ENCODE measurements around the gene BPIFB1.

Gene BPIFB1

DNA sequence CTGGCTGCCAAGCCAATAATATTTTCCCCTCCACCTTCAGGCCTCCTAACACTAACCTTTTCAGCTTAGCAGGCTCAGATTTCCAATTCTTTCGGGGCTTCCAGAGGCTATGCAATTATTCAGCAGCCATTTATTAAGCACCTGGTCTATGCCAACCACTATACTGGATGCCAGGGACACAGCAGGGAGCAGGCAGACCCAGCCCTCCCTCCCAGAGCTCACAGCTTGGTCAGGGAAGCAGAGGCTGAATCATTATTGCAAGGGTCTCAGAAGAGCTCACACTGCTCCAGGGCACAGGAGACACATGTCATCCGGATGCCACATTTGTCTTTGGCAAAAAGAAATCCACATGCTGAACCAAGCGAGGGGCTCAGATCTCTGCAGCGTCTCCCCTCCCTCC, 1.3 kb downstream of the BPIFB1 start:
- Histone ChIP-seq H3K36me3 (ENCODE audit: insufficient read depth, low read length) (no peaks in the 10 kb centered on the region), H3K27me3 (ENCODE audit: control insufficient read depth, insufficient read depth, low read length) (peaks cover 74% of the 10 kb centered on the region), H3K4me2 (ENCODE audit: low read length) (no peak overlapping the region), H3K4me1 (ENCODE audit: control insufficient read depth, insufficient read depth, low read length) (no peaks in the 10 kb centered on the region), H3K9ac (ENCODE audit: low read depth, low read length) (no peak overlapping the region), H3K4me3 (ENCODE audit: low read length) (no peak overlapping the region), H3K9me3 (replicated peaks; ENCODE audit: low read length) (no peaks in the 10 kb centered on the region)

DNA sequence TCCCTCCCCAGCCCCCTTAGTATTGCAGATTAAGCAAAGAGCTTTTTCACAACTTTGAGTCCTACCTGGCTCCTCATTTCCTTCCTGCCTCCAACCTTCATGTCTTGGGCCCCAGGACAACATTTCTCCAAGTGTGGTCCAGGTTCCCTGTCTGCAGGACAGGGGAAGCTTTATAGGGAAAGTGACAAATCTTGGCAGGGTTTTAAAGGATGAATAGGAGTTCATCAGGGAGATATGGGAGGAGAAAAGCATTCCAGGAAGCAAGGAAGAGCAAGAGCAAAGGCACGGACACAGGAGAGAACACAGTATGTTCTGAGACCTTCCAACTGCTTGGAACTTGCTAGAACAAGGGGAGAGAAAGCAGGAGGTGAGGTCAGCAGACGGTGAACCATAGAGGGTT, 1.9 kb downstream of the BPIFB1 start:
- Histone ChIP-seq H3K27me3 (ENCODE audit: control insufficient read depth, insufficient read depth, low read length) (peaks cover 75% of the 10 kb centered on the region), H3K9me3 (replicated peaks; ENCODE audit: low read length) (no peaks in the 10 kb centered on the region), H3K4me3 (ENCODE audit: low read length) (no peak overlapping the region), H3K4me2 (ENCODE audit: low read length) (no peak overlapping the region), H3K9ac (ENCODE audit: low read depth, low read length) (no peak overlapping the region), H3K4me1 (ENCODE audit: control insufficient read depth, insufficient read depth, low read length) (no peaks in the 10 kb centered on the region), H3K36me3 (ENCODE audit: insufficient read depth, low read length) (no peaks in the 10 kb centered on the region)

- Histone ChIP-seq H3K9me3 (replicated peaks; ENCODE audit: low read length) (no peaks in the 10 kb centered on the region), H3K4me3 (ENCODE audit: low read length) (no peak overlapping the region), H3K4me2 (ENCODE audit: low read length) (no peak overlapping the region), H3K36me3 (ENCODE audit: insufficient read depth, low read length) (no peaks in the 10 kb centered on the region), H3K27me3 (ENCODE audit: control insufficient read depth, insufficient read depth, low read length) (peaks cover 82% of the 10 kb centered on the region), H3K9ac (ENCODE audit: low read depth, low read length) (no peak overlapping the region), H3K4me1 (ENCODE audit: control insufficient read depth, insufficient read depth, low read length) (no peaks in the 10 kb centered on the region)
These were observed 3.0 kb downstream of the BPIFB1 start for GRCh38 chr20:33285861-33286495.

DNA sequence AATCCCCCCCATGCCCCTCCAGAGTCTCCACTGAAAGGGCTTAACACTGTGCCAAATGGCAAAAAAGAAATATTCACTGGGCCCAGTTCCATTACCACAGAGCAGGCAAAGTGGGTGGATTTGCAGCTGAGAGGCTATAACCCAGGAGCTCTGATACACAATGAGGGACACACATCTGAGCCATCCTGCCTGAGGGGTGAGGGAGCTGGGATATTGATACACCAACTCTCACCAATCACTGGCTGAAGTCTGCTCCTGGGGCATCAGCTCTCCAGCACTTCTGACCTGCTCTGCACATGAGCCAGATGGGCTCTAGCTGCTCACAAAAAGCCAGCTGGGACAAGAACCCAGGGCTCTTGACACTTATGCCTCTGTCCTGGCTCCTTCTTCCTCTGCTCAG, 4.9 kb downstream of the BPIFB1 start:
- Histone ChIP-seq H3K9me3 (replicated peaks; ENCODE audit: low read length) (no peaks in the 10 kb centered on the region), H3K4me2 (ENCODE audit: low read length) (no peak overlapping the region), H3K4me1 (ENCODE audit: control insufficient read depth, insufficient read depth, low read length) (no peaks in the 10 kb centered on the region)

DNA sequence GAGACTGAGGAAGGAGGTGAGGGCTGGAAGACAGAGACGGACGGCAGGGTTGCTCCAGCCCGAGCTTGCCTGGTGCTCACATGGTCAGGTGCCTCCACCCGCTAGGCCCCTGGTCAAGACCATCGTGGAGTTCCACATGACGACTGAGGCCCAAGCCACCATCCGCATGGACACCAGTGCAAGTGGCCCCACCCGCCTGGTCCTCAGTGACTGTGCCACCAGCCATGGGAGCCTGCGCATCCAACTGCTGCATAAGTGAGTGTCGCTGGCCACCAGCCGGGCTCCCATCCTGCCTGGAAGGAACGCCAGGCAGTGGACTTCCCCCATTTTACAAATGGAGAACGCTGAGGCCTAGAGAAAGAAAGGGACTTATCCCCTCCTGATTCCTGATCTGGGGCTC, 7.8 kb downstream of the BPIFB1 start:
- Histone ChIP-seq H3K4me2 (ENCODE audit: low read length) (no peak overlapping the region), H3K36me3 (ENCODE audit: insufficient read depth, low read length) (no peaks in the 10 kb centered on the region), H3K9me3 (replicated peaks; ENCODE audit: low read length) (no peaks in the 10 kb centered on the region), H3K9ac (ENCODE audit: low read depth, low read length) (no peak overlapping the region), H3K4me3 (ENCODE audit: low read length) (no peak overlapping the region), H3K4me1 (ENCODE audit: control insufficient read depth, insufficient read depth, low read length) (no peaks in the 10 kb centered on the region), H3K27me3 (ENCODE audit: control insufficient read depth, insufficient read depth, low read length) (peaks cover 59% of the 10 kb centered on the region)

More for the DNA sequence above, 4.9 kb downstream of the BPIFB1 start:
- H3K27me3 ChIP-seq (ENCODE audit: control insufficient read depth, insufficient read depth, low read length), result peaks cover 69% of the 10 kb centered on the region
- no peaks in the 10 kb centered on the region for H3K36me3 ChIP-seq (ENCODE audit: insufficient read depth, low read length)
- no peak overlapping the region for H3K4me3 ChIP-seq (ENCODE audit: low read length)
- H3K9ac ChIP-seq (ENCODE audit: low read depth, low read length), result no peak overlapping the region

GRCh38 chr20:33291416-33291815, 8.4 kb downstream of the BPIFB1 start:
- H3K4me1 ChIP-seq (ENCODE audit: control insufficient read depth, insufficient read depth, low read length), result no peaks in the 10 kb centered on the region
- no peaks in the 10 kb centered on the region for H3K36me3 ChIP-seq (ENCODE audit: insufficient read depth, low read length)
- H3K4me3 ChIP-seq (ENCODE audit: low read length), result no peak overlapping the region
- H3K4me2 ChIP-seq (ENCODE audit: low read length), result no peak overlapping the region
- no peaks in the 10 kb centered on the region for H3K9me3 ChIP-seq (replicated peaks; ENCODE audit: low read length)
- peaks cover 59% of the 10 kb centered on the region for H3K27me3 ChIP-seq (ENCODE audit: control insufficient read depth, insufficient read depth, low read length)
- no peak overlapping the region for H3K9ac ChIP-seq (ENCODE audit: low read depth, low read length)

DNA sequence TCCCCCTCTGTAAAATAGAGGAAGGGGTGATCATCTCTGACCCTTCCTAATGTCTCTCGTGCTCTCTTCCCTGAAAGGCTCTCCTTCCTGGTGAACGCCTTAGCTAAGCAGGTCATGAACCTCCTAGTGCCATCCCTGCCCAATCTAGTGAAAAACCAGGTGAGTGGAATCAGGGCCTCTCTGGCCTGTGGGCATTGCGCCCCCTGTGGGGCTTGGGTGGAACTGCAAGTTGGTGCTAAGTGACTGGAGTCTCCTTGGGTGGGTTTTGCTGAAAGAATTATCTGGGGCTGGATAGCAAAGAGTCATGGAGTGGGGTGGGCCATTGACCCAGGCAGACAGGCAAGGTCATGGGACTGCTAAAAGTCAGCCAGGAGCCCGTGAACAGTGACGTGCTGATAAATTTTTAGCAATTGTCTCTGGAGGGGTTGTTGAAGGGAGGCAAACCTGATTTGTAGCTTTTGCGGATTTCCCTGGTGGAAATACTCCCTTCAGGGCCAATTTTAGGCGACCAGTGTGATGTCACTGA, 8.9 kb downstream of the BPIFB1 start:
- Histone ChIP-seq H3K36me3 (ENCODE audit: insufficient read depth, low read length) (no peaks in the 10 kb centered on the region), H3K4me2 (ENCODE audit: low read length) (no peak overlapping the region), H3K9ac (ENCODE audit: low read depth, low read length) (no peak overlapping the region), H3K4me3 (ENCODE audit: low read length) (no peak overlapping the region), H3K4me1 (ENCODE audit: control insufficient read depth, insufficient read depth, low read length) (no peaks in the 10 kb centered on the region), H3K9me3 (replicated peaks; ENCODE audit: low read length) (no peaks in the 10 kb centered on the region), H3K27me3 (ENCODE audit: control insufficient read depth, insufficient read depth, low read length) (peaks cover 58% of the 10 kb centered on the region)

GRCh38 chr20:33296206-33296605, 13.2 kb downstream of the BPIFB1 start:
- no peak overlapping the region for H3K4me2 ChIP-seq (ENCODE audit: low read length)
- no peak overlapping the region for H3K4me3 ChIP-seq (ENCODE audit: low read length)
- no peaks in the 10 kb centered on the region for H3K36me3 ChIP-seq (ENCODE audit: insufficient read depth, low read length)

GRCh38 chr20:33298391-33298790, 15.4 kb downstream of the BPIFB1 start:
- no peaks in the 10 kb centered on the region for H3K36me3 ChIP-seq (ENCODE audit: insufficient read depth, low read length)
- no peak overlapping the region for H3K4me2 ChIP-seq (ENCODE audit: low read length)
- H3K4me3 ChIP-seq (ENCODE audit: low read length), result no peak overlapping the region
- H3K9ac ChIP-seq (ENCODE audit: low read depth, low read length), result no peak overlapping the region
- H3K27me3 ChIP-seq (ENCODE audit: control insufficient read depth, insufficient read depth, low read length), result peaks cover 81% of the 10 kb centered on the region
- no peaks in the 10 kb centered on the region for H3K9me3 ChIP-seq (replicated peaks; ENCODE audit: low read length)
- H3K4me1 ChIP-seq (ENCODE audit: control insufficient read depth, insufficient read depth, low read length), result no peaks in the 10 kb centered on the region

More at GRCh38 chr20:33296206-33296605, 13.2 kb downstream of the BPIFB1 start:
- H3K9ac ChIP-seq (ENCODE audit: low read depth, low read length), result no peak overlapping the region
- peaks cover 62% of the 10 kb centered on the region for H3K27me3 ChIP-seq (ENCODE audit: control insufficient read depth, insufficient read depth, low read length)
- H3K9me3 ChIP-seq (replicated peaks; ENCODE audit: low read length), result no peaks in the 10 kb centered on the region
- H3K4me1 ChIP-seq (ENCODE audit: control insufficient read depth, insufficient read depth, low read length), result no peaks in the 10 kb centered on the region

- no peak overlapping the region for H3K9ac ChIP-seq (ENCODE audit: low read depth, low read length)
- peaks cover 81% of the 10 kb centered on the region for H3K27me3 ChIP-seq (ENCODE audit: control insufficient read depth, insufficient read depth, low read length)
- H3K9me3 ChIP-seq (replicated peaks; ENCODE audit: low read length), result no peaks in the 10 kb centered on the region
- H3K4me3 ChIP-seq (ENCODE audit: low read length), result no peak overlapping the region
- H3K4me1 ChIP-seq (ENCODE audit: control insufficient read depth, insufficient read depth, low read length), result no peaks in the 10 kb centered on the region
- H3K36me3 ChIP-seq (ENCODE audit: insufficient read depth, low read length), result no peaks in the 10 kb centered on the region
- peak overlapping the region; percentile 42 for H3K4me2 ChIP-seq (ENCODE audit: low read length)
These were observed 16.1 kb downstream of the BPIFB1 start for GRCh38 chr20:33299111-33299603.

DNA sequence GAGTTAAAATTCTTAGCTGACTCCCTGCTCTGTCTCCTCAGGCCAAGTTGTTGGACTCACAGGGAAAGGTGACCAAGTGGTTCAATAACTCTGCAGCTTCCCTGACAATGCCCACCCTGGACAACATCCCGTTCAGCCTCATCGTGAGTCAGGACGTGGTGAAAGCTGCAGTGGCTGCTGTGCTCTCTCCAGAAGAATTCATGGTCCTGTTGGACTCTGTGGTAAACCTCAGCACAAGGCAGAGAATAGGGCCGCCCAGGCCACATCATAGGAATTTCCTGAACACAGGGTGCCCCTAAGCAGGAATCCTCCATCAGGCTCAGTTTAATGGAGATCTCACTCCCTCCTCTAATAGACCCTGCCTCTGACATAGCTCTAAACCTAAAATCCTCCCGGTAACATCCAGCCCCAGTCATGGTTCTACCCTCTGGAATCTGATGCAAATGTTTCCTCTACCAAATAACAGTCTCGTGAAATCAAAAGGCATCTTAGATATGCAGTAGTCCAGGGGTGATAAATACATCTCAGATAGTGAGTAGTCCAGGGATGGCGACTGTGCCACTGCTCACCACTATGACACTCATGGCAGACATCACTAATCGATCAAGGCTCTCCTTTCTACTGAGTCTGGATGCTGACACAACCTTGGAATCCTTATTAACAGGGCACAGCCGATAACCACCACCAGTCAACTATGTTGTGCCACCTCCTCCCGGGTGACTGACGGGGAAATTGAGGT, 18.3 kb downstream of the BPIFB1 start:
- Histone ChIP-seq H3K4me1 (ENCODE audit: control insufficient read depth, insufficient read depth, low read length) (no peaks in the 10 kb centered on the region), H3K4me2 (ENCODE audit: low read length) (no peak overlapping the region), H3K9me3 (replicated peaks; ENCODE audit: low read length) (no peaks in the 10 kb centered on the region), H3K27me3 (ENCODE audit: control insufficient read depth, insufficient read depth, low read length) (peaks cover 79% of the 10 kb centered on the region), H3K36me3 (ENCODE audit: insufficient read depth, low read length) (no peaks in the 10 kb centered on the region), H3K9ac (ENCODE audit: low read depth, low read length) (no peak overlapping the region), H3K4me3 (ENCODE audit: low read length) (no peak overlapping the region)
